Liver (tissue), 3 donors: Measurements from ENCODE around the gene BDH1.

Source experiments
- EGR1 ChIP-seq, 2 donors: IDR thresholded peaks; 2 replicates each; pipeline ENCODE4 v1.6.1; 2016 to 2018; ENCODE audit warnings: antibody characterized with exemption in 2 of 2, low read depth in 2 of 2
- FOXA1 ChIP-seq: IDR thresholded peaks from 2 replicates; pipeline ENCODE4 v1.6.1; 2016; ENCODE audit warnings: antibody characterized with exemption
- NR2F2 ChIP-seq: IDR thresholded peaks from 2 replicates; pipeline ENCODE4 v1.6.1; 2016; ENCODE audit warnings: antibody characterized with exemption
- RAD21 ChIP-seq, 2 donors: IDR thresholded peaks; 2 replicates each; pipeline ENCODE4 v1.6.1; 2016; ENCODE audit warnings: antibody characterized with exemption in 2 of 2, mild to moderate bottlenecking in 2 of 2
- TF ChIP-seq, protein P1 (sequence below): fragments of 150-350 bp; IDR thresholded peaks from 2 replicates; pipeline ENCODE4 v1.5.1; 2017; ENCODE audit warnings: improper control_type of control experiment, low read depth, low read length; ENCODE audit not compliant: missing input control
- TF ChIP-seq, protein P2 (sequence below): IDR thresholded peaks from 2 replicates; pipeline ENCODE4 v1.6.1; 2016; ENCODE audit warnings: antibody characterized with exemption
- donor health status: healthy.
- donor health status: healthy.

DNA sequence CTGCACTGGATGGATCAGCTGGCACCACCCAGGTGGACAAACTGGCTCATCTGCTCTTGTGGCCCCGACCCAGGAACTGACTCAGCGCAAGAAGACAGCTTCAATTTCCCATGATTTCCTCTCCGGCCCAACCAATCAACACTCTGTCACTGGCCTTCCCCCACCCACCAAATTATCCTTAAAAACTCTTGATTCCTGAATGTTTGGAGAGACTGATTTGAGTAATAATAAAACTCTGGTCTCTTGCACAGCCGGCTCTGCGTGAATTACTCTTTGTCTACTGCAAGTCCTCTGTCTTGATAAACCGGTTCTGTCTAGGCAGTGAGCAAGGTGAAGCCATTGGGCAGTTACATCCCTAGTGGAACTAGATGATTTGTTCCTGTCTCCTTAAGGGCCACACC is 16.1 kb downstream of the BDH1 start:
- no peak for TF ChIP-seq RAD21 (IDR thresholded peaks at IDR 0.05)
- TF ChIP-seq, protein P1, sequence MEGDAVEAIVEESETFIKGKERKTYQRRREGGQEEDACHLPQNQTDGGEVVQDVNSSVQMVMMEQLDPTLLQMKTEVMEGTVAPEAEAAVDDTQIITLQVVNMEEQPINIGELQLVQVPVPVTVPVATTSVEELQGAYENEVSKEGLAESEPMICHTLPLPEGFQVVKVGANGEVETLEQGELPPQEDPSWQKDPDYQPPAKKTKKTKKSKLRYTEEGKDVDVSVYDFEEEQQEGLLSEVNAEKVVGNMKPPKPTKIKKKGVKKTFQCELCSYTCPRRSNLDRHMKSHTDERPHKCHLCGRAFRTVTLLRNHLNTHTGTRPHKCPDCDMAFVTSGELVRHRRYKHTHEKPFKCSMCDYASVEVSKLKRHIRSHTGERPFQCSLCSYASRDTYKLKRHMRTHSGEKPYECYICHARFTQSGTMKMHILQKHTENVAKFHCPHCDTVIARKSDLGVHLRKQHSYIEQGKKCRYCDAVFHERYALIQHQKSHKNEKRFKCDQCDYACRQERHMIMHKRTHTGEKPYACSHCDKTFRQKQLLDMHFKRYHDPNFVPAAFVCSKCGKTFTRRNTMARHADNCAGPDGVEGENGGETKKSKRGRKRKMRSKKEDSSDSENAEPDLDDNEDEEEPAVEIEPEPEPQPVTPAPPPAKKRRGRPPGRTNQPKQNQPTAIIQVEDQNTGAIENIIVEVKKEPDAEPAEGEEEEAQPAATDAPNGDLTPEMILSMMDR = no peak
- no peak for TF ChIP-seq FOXA1
- no peak for TF ChIP-seq NR2F2
- TF ChIP-seq EGR1 (IDR thresholded peaks at IDR 0.05; ENCODE audit: low read depth in 2 of 2) = no peak
- TF ChIP-seq, protein P2, sequence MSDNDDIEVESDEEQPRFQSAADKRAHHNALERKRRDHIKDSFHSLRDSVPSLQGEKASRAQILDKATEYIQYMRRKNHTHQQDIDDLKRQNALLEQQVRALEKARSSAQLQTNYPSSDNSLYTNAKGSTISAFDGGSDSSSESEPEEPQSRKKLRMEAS = no peak
